Measurements from ENCODE around the gene PPIAL4G.
"Not testable (repeated sequence)": the region's sequence is repeated elsewhere in the genome, so short reads cannot be mapped to it uniquely, and the experiment has no call there.

GRCh38 chr1:148458901-148459581, 24.1 kb downstream of the PPIAL4G start:
- not testable (repeated sequence) for TF ChIP-seq CTCF (IDR thresholded peaks at IDR 0.05; ENCODE audit: low read depth, low read length); EZH2phosphoT487 (IDR thresholded peaks at IDR 0.05; ENCODE audit: low read depth)
